Measurements from ENCODE around the gene HOXD9.

- TF ChIP-seq CTCF (conservative IDR thresholded peaks at IDR 0.05; ENCODE audit: low read length) (no peak), EZH2phosphoT487 (IDR thresholded peaks at IDR 0.05; ENCODE audit: borderline replicate concordance) (no peak)
These were observed 39.4 kb upstream of the HOXD9 start for GRCh38 chr2:176082824-176083751.

Data from Loucy (cell line).